ENCODE measurements around the gene RNF19B.
A peak's percentile ranks its signal among the peaks of the same experiment; 100 is the strongest.

The RNF19B gene, protein sequence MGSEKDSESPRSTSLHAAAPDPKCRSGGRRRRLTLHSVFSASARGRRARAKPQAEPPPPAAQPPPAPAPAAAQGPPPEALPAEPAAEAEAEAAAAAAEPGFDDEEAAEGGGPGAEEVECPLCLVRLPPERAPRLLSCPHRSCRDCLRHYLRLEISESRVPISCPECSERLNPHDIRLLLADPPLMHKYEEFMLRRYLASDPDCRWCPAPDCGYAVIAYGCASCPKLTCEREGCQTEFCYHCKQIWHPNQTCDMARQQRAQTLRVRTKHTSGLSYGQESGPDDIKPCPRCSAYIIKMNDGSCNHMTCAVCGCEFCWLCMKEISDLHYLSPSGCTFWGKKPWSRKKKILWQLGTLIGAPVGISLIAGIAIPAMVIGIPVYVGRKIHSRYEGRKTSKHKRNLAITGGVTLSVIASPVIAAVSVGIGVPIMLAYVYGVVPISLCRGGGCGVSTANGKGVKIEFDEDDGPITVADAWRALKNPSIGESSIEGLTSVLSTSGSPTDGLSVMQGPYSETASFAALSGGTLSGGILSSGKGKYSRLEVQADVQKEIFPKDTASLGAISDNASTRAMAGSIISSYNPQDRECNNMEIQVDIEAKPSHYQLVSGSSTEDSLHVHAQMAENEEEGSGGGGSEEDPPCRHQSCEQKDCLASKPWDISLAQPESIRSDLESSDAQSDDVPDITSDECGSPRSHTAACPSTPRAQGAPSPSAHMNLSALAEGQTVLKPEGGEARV

DNA sequence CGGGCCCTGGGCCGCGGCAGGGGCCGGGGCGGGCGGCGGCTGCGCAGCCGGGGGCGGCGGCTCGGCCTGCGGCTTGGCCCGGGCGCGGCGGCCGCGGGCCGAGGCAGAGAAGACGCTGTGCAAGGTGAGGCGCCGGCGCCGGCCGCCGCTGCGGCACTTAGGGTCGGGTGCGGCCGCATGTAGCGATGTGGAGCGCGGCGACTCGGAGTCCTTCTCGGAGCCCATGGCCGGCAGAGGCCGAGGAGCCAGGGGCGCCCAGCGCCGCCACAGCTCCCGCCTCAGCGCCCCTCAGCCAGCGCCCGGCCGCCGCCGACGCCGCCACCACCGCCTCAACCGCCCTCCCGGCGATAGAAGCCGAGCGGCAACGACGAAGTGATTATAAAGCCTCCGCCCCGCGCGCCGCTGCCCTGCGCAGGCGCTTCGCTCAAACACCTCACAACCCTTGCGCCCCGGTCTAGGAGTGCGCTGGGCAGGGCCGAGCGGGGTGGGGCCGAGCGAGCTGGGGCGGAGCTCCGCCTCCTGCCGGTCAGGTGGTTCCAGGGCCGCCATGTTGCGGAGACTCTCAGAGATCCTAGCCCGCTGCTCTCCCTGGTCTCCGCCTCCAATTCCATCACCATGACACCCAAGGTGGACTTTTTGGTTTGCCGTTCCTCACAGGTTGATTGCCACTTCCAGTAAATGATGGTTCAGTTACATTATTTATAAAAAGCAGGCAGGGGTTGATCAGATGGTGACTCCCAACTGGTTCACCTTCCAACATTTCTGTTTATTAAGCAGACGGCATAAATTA, at the start of gene RNF19B:
Gene RNF19B (minus strand): TSS at position 349 of the 790 bp plus-strand sequence. CDS start 124 bp downstream, at position 225.
- Histone ChIP-seq H3K9ac (peak within 1 kb of the TSS; percentile 89 to 97 (median 93)), H3K4me1 (peaks cover 34 to 71% (median 48%) of the 10 kb centered on the region in 10 experiments), H3K4me3 (peak within 1 kb of the TSS; percentile 91 to 100 (median 95)), H3K9me3 (replicated peaks in 1 of 11) (peaks cover 0 to 9% (median 0%) of the 10 kb centered on the region in 11 experiments; a peak in 1 of 22 replicates), H3K27ac (peak within 1 kb of the TSS; percentile 78 to 95 (median 92)), H3K4me2 (peak within 1 kb of the TSS; percentile 87 to 100 (median 97)), H3K36me3 (peaks cover 0 to 10% (median 0%) of the 10 kb centered on the region in 11 experiments; a peak in 7 of 22 replicates), H3K27me3 (no peaks in the 10 kb centered on the region), H4K20me1 (peaks cover 26 to 46% (median 42%) of the 10 kb centered on the region in 11 experiments)
- no peak for TF ChIP-seq Cebpa-rat (IDR thresholded peaks at IDR 0.05)

DNA sequence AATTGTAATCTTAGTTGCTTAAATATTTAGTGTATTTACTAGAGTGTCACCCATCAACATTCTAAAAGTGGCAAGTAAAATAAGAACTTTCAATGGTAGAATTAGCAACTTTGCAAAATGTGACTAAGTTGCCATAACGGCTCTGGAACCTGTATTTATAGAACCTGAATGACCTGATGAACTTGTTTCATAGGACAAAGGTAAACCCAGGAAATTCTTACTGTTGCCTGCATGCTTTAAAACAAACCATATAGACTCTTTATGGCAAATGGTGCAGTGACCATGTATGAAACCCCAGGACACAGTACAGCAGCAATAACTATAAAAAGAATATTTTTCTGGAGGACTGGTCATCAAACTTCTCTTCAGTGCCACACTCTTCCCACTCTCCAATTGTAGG, 49.2 kb upstream of the RNF19B start:
- Histone ChIP-seq H3K27ac (no peak overlapping the region), H3K4me2 (no peak overlapping the region), H3K9me3 (replicated peaks in 1 of 11) (no peaks in the 10 kb centered on the region), H3K4me3 (no peak overlapping the region), H3K9ac (no peak overlapping the region), H4K20me1 (peaks cover 0 to 54% (median 18%) of the 10 kb centered on the region in 11 experiments; a peak in 12 of 22 replicates), H3K36me3 (peaks cover 78 to 100% (median 99%) of the 10 kb centered on the region in 11 experiments), H3K27me3 (no peaks in the 10 kb centered on the region), H3K4me1 (peaks cover 0 to 10% (median 0%) of the 10 kb centered on the region in 10 experiments; a peak in 2 of 20 replicates)
- TF ChIP-seq Cebpa-rat (IDR thresholded peaks at IDR 0.05) = no peak

DNA sequence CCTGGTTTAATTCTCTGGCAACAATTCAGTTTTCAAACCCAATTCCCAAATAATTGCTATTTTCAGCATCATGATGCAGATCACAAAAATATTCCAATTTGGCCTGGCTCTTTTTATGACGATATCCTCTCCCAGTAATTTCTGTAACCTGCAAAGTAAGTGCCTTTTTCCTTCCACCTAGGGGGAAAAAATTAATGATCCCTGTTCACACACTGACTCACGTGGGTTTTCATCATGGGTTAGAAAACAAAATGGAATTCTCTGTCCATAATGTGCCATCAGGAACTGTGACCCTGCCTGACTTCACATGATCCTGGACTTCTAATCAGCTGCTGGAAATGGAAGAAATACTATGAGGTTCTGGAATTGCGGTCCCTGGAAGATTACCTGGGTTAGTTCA, 47.6 kb upstream of the RNF19B start:
- Histone ChIP-seq H3K36me3 (peaks cover 75 to 100% (median 98%) of the 10 kb centered on the region in 11 experiments), H3K27ac (no peak overlapping the region), H3K4me2 (no peak overlapping the region)

DNA sequence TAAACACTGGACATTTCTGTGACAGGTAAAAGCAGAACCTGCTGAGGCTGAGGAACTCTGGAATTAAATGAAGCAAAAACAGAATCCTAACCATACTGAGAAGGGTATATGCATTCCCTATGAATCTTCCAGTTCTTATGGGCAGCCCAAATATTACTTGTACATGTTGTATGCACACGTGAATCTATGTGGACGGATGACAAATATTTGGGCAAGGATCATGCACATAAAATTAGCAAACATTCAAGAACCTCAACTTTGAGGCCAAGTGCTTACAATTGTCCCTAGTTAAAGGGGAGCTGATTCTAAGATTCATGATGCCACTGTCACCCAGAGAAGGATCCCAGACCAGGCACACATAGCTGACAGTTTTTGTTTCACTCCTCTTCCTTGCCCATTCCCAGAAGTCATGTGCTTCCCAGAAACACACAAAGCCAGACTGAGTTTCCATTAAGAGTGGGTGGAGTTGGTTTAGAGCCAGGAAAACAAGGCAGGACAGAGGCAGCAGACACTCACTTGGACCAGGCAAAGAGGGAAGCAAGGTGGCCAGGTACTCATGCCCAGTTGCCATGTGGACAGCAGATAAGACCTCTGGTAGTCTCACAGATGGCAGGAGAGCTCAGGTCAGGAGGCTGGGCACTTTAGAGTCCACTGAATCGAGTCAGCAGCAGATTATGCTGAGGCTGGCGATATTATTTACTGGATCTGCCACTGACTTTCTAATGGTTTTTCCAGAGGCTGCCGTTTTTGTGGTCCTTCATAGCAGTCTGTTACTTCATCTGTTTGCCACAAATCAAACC, 46.5 kb upstream of the RNF19B start:
- H3K9ac ChIP-seq = 0 out of 22 replicates have a peak overlapping the region, but pooled peaks of 1 of the 11 experiments have one; percentile 7
- no peak for TF ChIP-seq Cebpa-rat (IDR thresholded peaks at IDR 0.05)
- peaks cover 0 to 42% (median 13%) of the 10 kb centered on the region in 11 experiments; a peak in 9 of 22 replicates for H4K20me1 ChIP-seq
- H3K27ac ChIP-seq = no peak overlapping the region
- no peak overlapping the region for H3K4me3 ChIP-seq
- H3K9me3 ChIP-seq (replicated peaks in 1 of 11) = no peaks in the 10 kb centered on the region
- no peaks in the 10 kb centered on the region for H3K27me3 ChIP-seq
- H3K4me1 ChIP-seq = peaks cover 0 to 26% (median 10%) of the 10 kb centered on the region in 10 experiments; a peak in 11 of 20 replicates
- peaks cover 67 to 100% (median 88%) of the 10 kb centered on the region in 11 experiments for H3K36me3 ChIP-seq
- H3K4me2 ChIP-seq = peak overlapping the region in 1 of 11 experiments; percentile 28; a peak in 2 of 22 replicates

More for the DNA sequence above, 47.6 kb upstream of the RNF19B start:
- H3K27me3 ChIP-seq = no peaks in the 10 kb centered on the region
- no peak overlapping the region for H3K4me3 ChIP-seq
- no peaks in the 10 kb centered on the region for H3K9me3 ChIP-seq (replicated peaks in 1 of 11)
- TF ChIP-seq Cebpa-rat (IDR thresholded peaks at IDR 0.05) = no peak
- H4K20me1 ChIP-seq = peaks cover 0 to 44% (median 13%) of the 10 kb centered on the region in 11 experiments; a peak in 9 of 22 replicates
- H3K9ac ChIP-seq = no peak overlapping the region
- peaks cover 0 to 16% (median under 1%) of the 10 kb centered on the region in 10 experiments; a peak in 7 of 20 replicates for H3K4me1 ChIP-seq

DNA sequence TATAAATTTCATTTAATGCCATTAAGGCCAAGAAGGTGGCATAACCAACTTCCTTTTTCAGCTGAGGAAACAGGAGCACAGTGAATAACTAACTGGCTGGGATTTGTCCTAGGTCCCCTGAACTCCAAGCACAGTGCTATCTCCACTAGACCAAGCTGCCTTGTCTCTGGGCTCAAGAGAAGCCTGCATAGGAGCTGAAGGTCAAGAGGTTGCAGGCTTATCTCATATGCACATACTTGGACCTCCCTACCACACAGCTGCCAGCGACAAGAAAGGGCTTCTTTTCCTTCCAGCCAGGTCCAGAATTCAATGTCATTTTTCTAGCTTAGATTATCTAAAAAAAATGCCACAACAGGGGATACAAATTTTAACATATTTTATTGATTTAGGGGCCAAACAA, 45.0 kb upstream of the RNF19B start:
- H3K9me3 ChIP-seq (replicated peaks in 1 of 11) = no peaks in the 10 kb centered on the region
- peaks cover 62 to 100% (median 73%) of the 10 kb centered on the region in 11 experiments for H3K36me3 ChIP-seq
- peaks cover 0 to 42% (median 21%) of the 10 kb centered on the region in 10 experiments; a peak in 12 of 20 replicates for H3K4me1 ChIP-seq
- no peak overlapping the region for H3K9ac ChIP-seq
- H4K20me1 ChIP-seq = peaks cover 0 to 31% (median 0%) of the 10 kb centered on the region in 11 experiments; a peak in 7 of 22 replicates
- H3K4me3 ChIP-seq = no peak overlapping the region
- no peak for TF ChIP-seq Cebpa-rat (IDR thresholded peaks at IDR 0.05)
- H3K4me2 ChIP-seq = no peak overlapping the region
- no peaks in the 10 kb centered on the region for H3K27me3 ChIP-seq
- no peak overlapping the region for H3K27ac ChIP-seq

DNA sequence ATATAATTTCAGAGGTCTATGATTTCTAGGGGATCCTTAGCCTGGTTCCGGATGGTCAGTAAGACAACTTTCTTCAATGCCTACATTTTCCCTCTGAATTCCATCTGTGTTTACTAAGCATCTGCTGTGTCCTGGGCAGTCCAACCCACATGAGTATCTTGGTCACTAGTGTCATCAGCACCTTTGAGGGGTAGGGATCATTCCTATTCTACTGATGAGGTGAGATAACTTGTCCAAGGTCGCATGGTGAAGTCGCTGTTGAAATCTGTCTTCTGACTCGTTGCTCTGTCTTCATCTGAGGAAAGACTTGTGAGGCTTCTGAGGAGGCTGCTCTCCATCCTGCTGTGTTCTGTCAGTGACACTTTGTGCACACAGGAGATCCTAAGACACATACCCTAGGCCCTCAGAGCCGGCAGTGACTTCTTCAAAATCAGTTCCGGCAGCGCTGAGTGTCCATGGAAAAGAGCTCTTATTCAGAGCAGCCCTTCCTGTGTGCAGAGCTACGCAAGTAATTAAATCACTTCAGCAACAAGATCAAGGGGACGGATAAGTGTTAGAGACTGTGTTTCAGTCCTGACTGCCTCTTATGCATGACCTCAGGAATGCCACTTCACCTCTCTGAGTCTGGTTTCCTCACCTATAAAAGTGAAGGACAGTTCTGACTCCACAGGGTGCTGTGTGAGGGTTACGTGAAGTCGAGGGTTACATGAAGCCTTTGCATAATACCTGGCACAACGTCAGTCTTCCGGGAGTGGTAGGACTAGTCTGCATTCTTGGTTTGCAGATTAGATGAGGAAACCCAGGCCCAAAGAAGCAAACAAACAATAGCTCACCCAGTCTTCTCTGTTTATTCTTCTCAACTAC, 43.7 kb upstream of the RNF19B start:
- Histone ChIP-seq H3K4me1 (peaks cover 0 to 47% (median 21%) of the 10 kb centered on the region in 10 experiments; a peak in 12 of 20 replicates), H3K4me2 (no peak overlapping the region), H4K20me1 (peaks cover 0 to 26% (median 0%) of the 10 kb centered on the region in 11 experiments; a peak in 5 of 22 replicates), H3K4me3 (no peak overlapping the region), H3K9me3 (replicated peaks in 1 of 11) (no peaks in the 10 kb centered on the region), H3K36me3 (peaks cover 49 to 96% (median 65%) of the 10 kb centered on the region in 11 experiments), H3K27me3 (no peaks in the 10 kb centered on the region), H3K9ac (no peak overlapping the region), H3K27ac (no peak overlapping the region)
- TF ChIP-seq Cebpa-rat (IDR thresholded peaks at IDR 0.05) = no peak
